Measurements from ENCODE around the gene ZNF324B. TPM values are rescaled to one million over a fixed set of nuclear protein-coding genes. Genes with fewer than 3 reads are reported as not detected.
A peak's percentile ranks its signal among the peaks of the same experiment; 100 is the strongest.

ZNF324B gene
- polyA plus RNA-seq, 2 of the 4 experiments (the other 2 are of a cell fraction): 3.8 to 6.8 TPM

DNA sequence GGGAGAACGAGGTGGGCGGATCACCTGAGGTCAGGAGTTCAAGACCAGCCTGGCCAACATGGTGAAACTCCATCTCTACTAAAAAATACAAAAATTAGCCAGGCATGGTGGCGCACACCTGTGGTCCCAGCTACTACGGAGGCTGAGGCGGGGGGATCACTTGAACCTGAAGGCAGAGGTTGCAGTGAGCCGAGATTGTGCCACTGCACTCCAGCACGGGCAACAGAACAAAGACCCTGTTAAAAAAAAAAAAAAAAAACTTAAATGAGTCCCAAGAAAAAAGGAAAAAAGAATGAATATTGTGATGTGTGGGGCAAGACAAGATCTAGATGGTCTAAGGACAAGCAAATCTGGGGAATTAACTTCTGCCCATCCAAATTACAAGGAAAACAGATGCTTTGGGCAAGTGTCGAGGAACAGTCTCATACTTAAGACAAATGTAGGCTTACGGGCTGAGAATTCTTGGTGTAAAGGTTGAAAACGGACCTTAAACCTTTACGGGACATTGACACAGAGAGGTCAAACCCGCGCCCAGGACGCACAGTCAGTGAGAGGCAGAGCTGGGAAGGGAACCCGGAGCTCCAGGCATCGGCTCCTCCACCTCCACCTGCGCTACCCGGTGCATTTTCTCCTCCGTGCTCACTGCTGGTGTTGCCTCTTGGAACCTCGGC, 14.8 kb downstream of the ZNF324B start:
- Histone ChIP-seq H3K4me1 (peaks cover 6% of the 10 kb centered on the region; the same call in 2 of the 3 replicates), H3K27ac (peak overlapping the region; percentile 52 to 82; a peak in 5 of 6 replicates), H3K4me2 (peak overlapping the region; percentile 82), H3K4me3 (peak overlapping the region; percentile 97), H3K9me3 (no peaks in the 10 kb centered on the region)
- CTCF ChIA-PET: interaction anchor here (0.9 to 2.0 kb wide), 3 partner anchors 10 to 63 kb away, joined by 3 to 4 read pairs (median 3); no protein-coding TSS in a partner anchor
- DNase-seq (ENCODE audit: low read depth in 1 of 2, low spot score in 1 of 2) (peak in 1 of 2 experiments; percentile 58), ATAC-seq (peak; percentile 64 to 68), FAIRE-seq (no peak)
- POLR2A ChIA-PET: interaction anchor here (0.6 to 2.2 kb wide), 3 partner anchors 9 to 104 kb away, joined by 3 to 7 read pairs (median 3); partner anchors contain the start of genes ZNF497 and ZNF584
- 37% methylated on average over 20 of the region's 20 CpGs for WGBS (ENCODE audit: missing lambda C conversion rate)
- no peak for TF ChIP-seq ZC3H11A (IDR thresholded peaks at IDR 0.05)
- no peak for TF ChIP-seq FOXS1 (CRISPR knock-in tag; IDR thresholded peaks at IDR 0.05)
- TF ChIP-seq, protein P1, sequence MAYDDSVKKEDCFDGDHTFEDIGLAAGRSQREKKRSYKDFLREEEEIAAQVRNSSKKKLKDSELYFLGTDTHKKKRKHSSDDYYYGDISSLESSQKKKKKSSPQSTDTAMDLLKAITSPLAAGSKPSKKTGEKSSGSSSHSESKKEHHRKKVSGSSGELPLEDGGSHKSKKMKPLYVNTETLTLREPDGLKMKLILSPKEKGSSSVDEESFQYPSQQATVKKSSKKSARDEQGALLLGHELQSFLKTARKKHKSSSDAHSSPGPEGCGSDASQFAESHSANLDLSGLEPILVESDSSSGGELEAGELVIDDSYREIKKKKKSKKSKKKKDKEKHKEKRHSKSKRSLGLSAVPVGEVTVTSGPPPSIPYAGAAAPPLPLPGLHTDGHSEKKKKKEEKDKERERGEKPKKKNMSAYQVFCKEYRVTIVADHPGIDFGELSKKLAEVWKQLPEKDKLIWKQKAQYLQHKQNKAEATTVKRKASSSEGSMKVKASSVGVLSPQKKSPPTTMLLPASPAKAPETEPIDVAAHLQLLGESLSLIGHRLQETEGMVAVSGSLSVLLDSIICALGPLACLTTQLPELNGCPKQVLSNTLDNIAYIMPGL (CRISPR knock-in tag; IDR thresholded peaks at IDR 0.05; ENCODE audit: borderline replicate concordance): no peak
- no peak for TF ChIP-seq HOXB13 (CRISPR knock-in tag; IDR thresholded peaks at IDR 0.05; ENCODE audit: low read depth)
- no peak for TF ChIP-seq CHD4 (IDR thresholded peaks at IDR 0.05; ENCODE audit: borderline replicate concordance)
- no peak for TF ChIP-seq JUNB (IDR thresholded peaks at IDR 0.05)
- peak; percentile 54 for TF ChIP-seq ZFP36 (IDR thresholded peaks at IDR 0.05; ENCODE audit: borderline replicate concordance, partially characterized antibody)
- TF ChIP-seq, protein P2, sequence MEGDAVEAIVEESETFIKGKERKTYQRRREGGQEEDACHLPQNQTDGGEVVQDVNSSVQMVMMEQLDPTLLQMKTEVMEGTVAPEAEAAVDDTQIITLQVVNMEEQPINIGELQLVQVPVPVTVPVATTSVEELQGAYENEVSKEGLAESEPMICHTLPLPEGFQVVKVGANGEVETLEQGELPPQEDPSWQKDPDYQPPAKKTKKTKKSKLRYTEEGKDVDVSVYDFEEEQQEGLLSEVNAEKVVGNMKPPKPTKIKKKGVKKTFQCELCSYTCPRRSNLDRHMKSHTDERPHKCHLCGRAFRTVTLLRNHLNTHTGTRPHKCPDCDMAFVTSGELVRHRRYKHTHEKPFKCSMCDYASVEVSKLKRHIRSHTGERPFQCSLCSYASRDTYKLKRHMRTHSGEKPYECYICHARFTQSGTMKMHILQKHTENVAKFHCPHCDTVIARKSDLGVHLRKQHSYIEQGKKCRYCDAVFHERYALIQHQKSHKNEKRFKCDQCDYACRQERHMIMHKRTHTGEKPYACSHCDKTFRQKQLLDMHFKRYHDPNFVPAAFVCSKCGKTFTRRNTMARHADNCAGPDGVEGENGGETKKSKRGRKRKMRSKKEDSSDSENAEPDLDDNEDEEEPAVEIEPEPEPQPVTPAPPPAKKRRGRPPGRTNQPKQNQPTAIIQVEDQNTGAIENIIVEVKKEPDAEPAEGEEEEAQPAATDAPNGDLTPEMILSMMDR (IDR thresholded peaks at IDR 0.05): 0 out of 3 replicates have a peak, but pooled peaks have one; percentile 7
- TF ChIP-seq MYC (IDR thresholded peaks at IDR 0.05; ENCODE audit: borderline replicate concordance, low read length): 0 out of 2 replicates have a peak, but pooled peaks have one; percentile 21

DNA sequence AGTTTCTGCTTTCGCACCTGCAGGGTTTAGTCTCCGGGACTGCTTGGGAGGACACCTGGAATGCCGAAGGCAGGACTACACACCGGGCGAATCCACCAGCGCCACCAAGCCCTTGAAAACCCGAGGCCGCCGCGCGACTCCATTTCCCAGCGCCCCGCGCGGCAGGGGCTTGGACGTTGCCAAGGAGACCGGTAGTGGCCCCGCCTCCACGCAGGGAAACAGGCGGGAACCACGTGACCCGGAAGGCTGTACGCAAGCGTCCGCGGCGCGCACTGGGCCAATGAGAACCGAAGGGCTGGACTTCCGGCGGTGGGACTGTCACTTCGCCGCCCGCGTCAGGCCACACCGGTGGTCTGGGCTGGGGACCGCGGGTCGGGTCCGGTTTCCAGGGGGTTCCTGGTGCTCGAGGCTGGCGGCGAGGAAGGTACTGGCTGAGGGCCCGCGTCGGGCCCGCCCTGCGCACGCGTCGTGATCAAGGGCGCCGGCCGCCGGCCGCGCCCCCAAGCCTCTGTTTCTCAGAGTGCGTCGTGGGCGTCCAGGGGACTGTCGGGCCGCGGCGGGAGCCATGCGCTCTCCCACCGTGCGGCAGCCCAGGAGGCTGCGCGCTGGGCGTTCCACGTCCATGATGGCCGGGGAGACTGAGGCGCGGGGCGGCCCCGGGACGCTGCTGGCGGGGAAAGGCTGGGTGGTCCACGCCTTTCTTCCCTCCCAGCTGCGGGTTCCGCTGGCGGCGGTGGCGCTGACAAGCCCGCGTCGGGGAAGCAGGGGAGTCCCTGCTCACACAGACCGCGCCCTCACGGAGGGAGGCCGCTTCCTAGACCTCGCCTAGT, 15.6 kb downstream of the ZNF324B start, which contains the start of gene ZNF324:
ZNF324 (plus strand) TSS at position 321 of the 830 bp plus-strand sequence. CDS start 2,106 bp downstream, outside the sequence.
- ChIA-PET POLR2A (interaction anchor here (2.2 kb wide), 1 partner anchor 59 kb away, joined by 7 read pairs; the partner anchor contains the start of gene ZNF584), CTCF (interaction anchor here (1.4 to 2.0 kb wide), 2 partner anchors 10 to 33 kb away, joined by 3 to 4 read pairs; no protein-coding TSS in a partner anchor)
- peaks cover 6% of the 10 kb centered on the region; the same call in 2 of the 3 replicates for H3K4me1 ChIP-seq
- FAIRE-seq (peak; percentile 84), ATAC-seq (peak; percentile 91 to 96), DNase-seq (ENCODE audit: low read depth in 1 of 2, low spot score in 1 of 2) (peak; percentile 98 to 99)
- H3K27ac ChIP-seq: peak within 1 kb of the TSS; percentile 77 to 82
- WGBS (ENCODE audit: missing lambda C conversion rate): 2% methylated on average over 12 of the region's 92 CpGs
- no peaks in the 10 kb centered on the region for H3K9me3 ChIP-seq
- peak within 1 kb of the TSS; percentile 97 for H3K4me3 ChIP-seq
- H3K4me2 ChIP-seq: peak within 1 kb of the TSS; percentile 91
- no peak for TF ChIP-seq EHF (CRISPR knock-in tag; IDR thresholded peaks at IDR 0.05)
- no peak for TF ChIP-seq MYC (IDR thresholded peaks at IDR 0.05; ENCODE audit: borderline replicate concordance, low read length)
- TF ChIP-seq, protein P3, sequence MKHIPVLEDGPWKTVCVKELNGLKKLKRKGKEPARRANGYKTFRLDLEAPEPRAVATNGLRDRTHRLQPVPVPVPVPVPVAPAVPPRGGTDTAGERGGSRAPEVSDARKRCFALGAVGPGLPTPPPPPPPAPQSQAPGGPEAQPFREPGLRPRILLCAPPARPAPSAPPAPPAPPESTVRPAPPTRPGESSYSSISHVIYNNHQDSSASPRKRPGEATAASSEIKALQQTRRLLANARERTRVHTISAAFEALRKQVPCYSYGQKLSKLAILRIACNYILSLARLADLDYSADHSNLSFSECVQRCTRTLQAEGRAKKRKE (CRISPR knock-in tag; IDR thresholded peaks at IDR 0.05; ENCODE audit: low read depth): no peak
- TF ChIP-seq, protein P4, sequence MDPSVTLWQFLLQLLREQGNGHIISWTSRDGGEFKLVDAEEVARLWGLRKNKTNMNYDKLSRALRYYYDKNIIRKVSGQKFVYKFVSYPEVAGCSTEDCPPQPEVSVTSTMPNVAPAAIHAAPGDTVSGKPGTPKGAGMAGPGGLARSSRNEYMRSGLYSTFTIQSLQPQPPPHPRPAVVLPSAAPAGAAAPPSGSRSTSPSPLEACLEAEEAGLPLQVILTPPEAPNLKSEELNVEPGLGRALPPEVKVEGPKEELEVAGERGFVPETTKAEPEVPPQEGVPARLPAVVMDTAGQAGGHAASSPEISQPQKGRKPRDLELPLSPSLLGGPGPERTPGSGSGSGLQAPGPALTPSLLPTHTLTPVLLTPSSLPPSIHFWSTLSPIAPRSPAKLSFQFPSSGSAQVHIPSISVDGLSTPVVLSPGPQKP (IDR thresholded peaks at IDR 0.05; ENCODE audit: low read depth, low read length): no peak
- TF ChIP-seq POLR2A (IDR thresholded peaks at IDR 0.05; ENCODE audit: low read length): peak; percentile 38
- TF ChIP-seq ZC3H11A (IDR thresholded peaks at IDR 0.05): no peak
- TF ChIP-seq MAFK (IDR thresholded peaks at IDR 0.05; ENCODE audit: partially characterized antibody): no peak
- TF ChIP-seq, protein P5, sequence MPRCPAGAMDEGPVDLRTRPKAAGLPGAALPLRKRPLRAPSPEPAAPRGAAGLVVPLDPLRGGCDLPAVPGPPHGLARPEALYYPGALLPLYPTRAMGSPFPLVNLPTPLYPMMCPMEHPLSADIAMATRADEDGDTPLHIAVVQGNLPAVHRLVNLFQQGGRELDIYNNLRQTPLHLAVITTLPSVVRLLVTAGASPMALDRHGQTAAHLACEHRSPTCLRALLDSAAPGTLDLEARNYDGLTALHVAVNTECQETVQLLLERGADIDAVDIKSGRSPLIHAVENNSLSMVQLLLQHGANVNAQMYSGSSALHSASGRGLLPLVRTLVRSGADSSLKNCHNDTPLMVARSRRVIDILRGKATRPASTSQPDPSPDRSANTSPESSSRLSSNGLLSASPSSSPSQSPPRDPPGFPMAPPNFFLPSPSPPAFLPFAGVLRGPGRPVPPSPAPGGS (IDR thresholded peaks at IDR 0.05): peak; percentile 19; the same call in 1 of the 3 replicates
- TF ChIP-seq, protein P6, sequence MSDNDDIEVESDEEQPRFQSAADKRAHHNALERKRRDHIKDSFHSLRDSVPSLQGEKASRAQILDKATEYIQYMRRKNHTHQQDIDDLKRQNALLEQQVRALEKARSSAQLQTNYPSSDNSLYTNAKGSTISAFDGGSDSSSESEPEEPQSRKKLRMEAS (IDR thresholded peaks at IDR 0.05): peak; percentile 60
- peak; percentile 71; the same call in 1 of the 2 replicates for TF ChIP-seq PHF8 (IDR thresholded peaks at IDR 0.05; ENCODE audit: borderline replicate concordance, low read depth)
- TF ChIP-seq, protein P7, sequence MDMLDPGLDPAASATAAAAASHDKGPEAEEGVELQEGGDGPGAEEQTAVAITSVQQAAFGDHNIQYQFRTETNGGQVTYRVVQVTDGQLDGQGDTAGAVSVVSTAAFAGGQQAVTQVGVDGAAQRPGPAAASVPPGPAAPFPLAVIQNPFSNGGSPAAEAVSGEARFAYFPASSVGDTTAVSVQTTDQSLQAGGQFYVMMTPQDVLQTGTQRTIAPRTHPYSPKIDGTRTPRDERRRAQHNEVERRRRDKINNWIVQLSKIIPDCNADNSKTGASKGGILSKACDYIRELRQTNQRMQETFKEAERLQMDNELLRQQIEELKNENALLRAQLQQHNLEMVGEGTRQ (IDR thresholded peaks at IDR 0.05): peak; percentile 98
- no peak for TF ChIP-seq SMC3 (IDR thresholded peaks at IDR 0.05)
- no peak for TF ChIP-seq FOSB (CRISPR knock-in tag; IDR thresholded peaks at IDR 0.05)

All from A549 (cell line).